GM18951 (cell line): Measurements from ENCODE around the gene NXPE3.

Experiments used
- POLR2A ChIP-seq: IDR thresholded peaks from 4 replicates; pipeline ENCODE4 v1.6.1; 2011; ENCODE audit warnings: mild to moderate bottlenecking; ENCODE audit not compliant: insufficient read length, insufficient read depth; ENCODE audit errors: extremely low read depth
- in situ Hi-C: fragments of 300-500 bp; cut with MboI; formaldehyde crosslinking; loops from one replicate; pipeline ENCODE4 v1.12.0; 2022; ENCODE audit warnings: low sequenced_read_pairs, mixed read lengths, inconsistent platforms; ENCODE audit not compliant: unreplicated experiment

The NXPE3 gene

GRCh38 chr3:101779822-101780381 lies 891 bp downstream of the NXPE3 start:
- in situ Hi-C loops, result no loop called here
- no peak for TF ChIP-seq POLR2A

GRCh38 chr3:101780661-101781060 lies 1.6 kb downstream of the NXPE3 start:
- in situ Hi-C loops, result no loop called here
- no peak for TF ChIP-seq POLR2A

DNA sequence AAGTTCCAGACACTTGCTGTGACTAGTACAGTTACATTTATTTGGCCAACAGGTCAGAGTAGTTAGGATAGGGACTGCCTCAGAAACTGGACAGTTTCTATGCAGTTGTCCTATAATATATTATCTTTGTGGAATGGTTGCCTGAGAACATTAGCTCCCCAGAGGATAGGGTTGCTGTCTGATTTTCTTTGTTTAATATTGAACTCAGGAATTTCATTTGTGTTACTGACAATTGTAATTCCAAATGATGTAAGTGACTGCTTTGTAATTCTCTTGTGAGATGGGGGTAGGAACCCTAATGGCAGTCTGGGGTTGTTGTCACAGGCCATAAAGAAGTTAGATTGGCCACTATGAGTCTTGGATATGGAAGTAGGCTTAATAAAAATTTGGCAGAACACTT lies 2.2 kb downstream of the NXPE3 start:
- in situ Hi-C loops, result no loop called here
- TF ChIP-seq POLR2A, result no peak

DNA sequence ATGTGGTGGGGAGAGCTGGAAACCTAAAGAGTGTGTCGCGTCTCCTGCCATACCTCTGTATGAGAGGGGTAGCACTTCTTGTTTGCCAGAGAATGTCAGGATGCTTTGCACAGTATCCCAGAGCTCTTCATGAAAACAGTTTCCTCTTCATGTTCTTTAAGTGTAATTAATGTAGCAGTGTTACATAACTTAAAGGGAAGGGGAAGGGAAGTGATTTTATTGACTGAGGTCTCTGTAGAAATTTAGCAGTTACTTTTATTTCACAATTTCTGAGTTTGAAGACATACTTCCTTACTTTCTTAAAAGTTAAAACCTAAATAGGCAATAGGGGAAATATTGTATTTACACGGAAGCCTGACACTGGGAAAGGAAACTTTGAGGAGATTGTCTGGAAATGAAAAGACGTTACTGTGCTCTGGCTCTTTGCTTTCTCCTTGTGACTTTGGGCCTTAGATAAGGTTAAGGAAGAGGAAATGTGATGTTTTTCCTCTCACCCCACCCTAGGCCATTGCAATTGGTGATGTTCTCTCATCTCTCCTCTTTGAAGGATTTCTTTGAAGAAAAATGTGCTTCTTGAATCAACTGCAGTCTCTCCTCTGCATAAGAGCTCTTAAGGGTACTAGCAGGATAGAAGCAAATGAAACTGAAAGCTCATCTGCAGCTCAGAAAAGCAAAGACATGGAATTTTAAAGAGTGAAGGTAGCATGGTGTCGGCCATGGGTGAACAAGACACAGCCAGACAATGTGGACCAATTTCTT lies 6.0 kb downstream of the NXPE3 start:
- no peak for TF ChIP-seq POLR2A
- in situ Hi-C loops, result no loop called here

DNA sequence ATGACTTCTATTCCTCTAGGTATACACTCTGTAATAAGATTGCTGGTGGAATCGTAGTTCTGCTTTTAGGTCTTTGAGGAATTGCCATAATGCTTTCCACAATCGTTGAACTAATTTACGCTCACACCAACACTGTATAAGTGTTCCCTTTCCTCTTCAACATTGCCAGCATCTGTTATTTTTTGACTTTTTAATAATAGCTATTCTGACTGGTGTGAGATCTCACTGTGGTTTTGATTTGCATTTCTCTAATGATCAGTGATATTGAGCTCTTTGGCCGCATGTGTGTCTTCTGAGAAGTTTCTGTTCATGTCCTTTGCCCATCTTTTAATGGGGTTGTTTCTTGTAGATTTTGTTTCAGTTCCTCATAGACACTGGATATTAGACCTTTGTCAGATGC lies 12.8 kb downstream of the NXPE3 start:
- in situ Hi-C loops, result no loop called here
- TF ChIP-seq POLR2A, result no peak

GRCh38 chr3:101796077-101796680 lies 17.2 kb downstream of the NXPE3 start:
- in situ Hi-C loops, result no loop called here

GRCh38 chr3:101801174-101801573 lies 22.2 kb downstream of the NXPE3 start:
- in situ Hi-C loops, result no loop called here

More at GRCh38 chr3:101796077-101796680, 17.2 kb downstream of the NXPE3 start:
- no peak for TF ChIP-seq POLR2A

GRCh38 chr3:101802179-101802578 lies 23.2 kb downstream of the NXPE3 start:
- in situ Hi-C loops, result no loop called here

More at GRCh38 chr3:101801174-101801573, 22.2 kb downstream of the NXPE3 start:
- TF ChIP-seq POLR2A, result no peak

GRCh38 chr3:101803173-101803782 lies 24.3 kb downstream of the NXPE3 start:
- in situ Hi-C loops, result no loop called here
- no peak for TF ChIP-seq POLR2A

More at GRCh38 chr3:101802179-101802578, 23.2 kb downstream of the NXPE3 start:
- no peak for TF ChIP-seq POLR2A

DNA sequence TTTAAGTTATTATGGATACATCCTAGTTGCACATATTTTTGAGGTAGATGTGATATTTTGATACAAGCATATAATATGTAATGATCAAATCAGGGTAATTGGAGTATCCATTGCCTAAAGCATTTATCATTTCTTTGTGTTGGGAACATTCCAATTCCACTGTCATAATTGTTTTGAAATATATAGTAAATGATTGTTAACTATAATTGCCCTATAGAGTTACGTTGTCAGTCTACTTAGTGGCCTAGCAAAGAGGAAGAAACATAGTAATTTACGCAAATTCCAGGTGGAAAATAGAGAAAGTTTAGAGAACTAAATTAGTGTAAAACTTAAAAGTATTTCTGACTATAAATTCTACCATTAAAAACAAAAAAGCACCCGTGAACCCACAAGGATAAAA lies 24.9 kb downstream of the NXPE3 start:
- in situ Hi-C loops, result no loop called here

GRCh38 chr3:101806491-101806890 lies 27.5 kb downstream of the NXPE3 start:
- TF ChIP-seq POLR2A, result no peak
- in situ Hi-C loops, result loop anchor here (5.0 kb wide), 2 partner anchors 416 to 726 kb away; no protein-coding TSS in a partner anchor

More for the DNA sequence above, 24.9 kb downstream of the NXPE3 start:
- TF ChIP-seq POLR2A, result no peak

- in situ Hi-C loops, result loop anchor here (5.0 kb wide), 2 partner anchors 414 to 724 kb away; no protein-coding TSS in a partner anchor
- TF ChIP-seq POLR2A, result no peak
Measured at GRCh38 chr3:101807888-101808287, 28.9 kb downstream of the NXPE3 start.

DNA sequence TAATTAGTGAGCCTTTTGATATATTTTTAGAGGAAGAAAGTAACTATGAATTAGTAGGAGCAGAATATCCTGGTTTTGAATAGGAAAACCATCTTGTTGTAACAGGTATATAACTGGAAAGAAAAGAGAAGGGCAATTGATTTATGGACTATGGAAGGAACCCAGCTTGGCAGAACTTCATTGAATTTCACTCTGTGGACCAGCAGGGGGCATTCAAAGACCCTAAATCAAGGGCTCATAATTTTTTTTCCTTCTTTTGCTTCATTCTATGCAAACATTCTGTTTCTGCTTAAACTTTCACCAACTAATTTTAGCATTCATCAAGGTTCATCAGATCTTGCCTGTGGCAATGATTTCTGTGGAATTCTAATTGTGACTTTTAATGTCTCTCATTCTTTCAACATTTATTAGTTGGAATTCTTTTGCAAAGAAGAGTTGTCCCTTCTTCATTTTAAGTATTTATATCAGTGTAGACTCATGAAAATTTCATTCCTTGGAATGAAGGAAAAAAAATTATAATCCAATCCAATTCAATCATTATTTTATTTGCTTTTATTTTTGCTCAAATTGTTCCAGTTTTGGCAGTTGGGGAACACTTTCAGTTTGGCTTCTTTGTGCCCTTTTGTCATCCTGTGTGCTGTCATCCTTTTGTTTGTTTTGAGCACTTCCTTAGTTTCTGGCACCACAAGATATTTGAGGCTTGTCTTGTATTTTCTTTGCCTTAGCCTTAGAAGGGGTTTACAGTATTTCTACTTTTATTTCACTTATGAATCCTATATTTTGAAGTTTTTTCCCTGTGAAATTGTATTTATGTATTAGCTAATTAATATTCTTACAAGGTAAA lies 30.4 kb downstream of the NXPE3 start:
- in situ Hi-C loops, result loop anchor here (5.0 kb wide), 2 partner anchors 413 to 723 kb away; no protein-coding TSS in a partner anchor
- TF ChIP-seq POLR2A, result no peak

DNA sequence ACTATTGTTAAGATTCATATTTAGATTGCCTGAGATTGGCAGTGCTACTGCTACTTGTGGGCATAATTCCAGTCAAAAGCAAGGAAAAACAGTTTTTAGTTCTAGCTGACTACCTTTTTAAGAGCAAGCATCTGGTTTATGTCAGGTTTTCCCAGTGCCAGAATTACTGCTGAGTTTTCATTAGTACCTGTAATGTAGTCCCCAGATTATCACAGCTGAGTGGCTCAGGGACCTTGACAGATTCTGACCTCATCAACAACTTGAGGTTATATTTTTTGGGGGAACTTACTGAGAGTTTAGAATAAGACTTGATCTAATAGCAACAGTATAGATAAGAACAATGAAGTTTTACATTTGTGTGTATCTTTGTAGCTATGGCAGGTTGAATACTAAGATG lies 31.0 kb downstream of the NXPE3 start:
- in situ Hi-C loops, result no loop called here
- no peak for TF ChIP-seq POLR2A
